Nephron (organoid): ENCODE measurements around the gene SPRED1.

Source experiments
- H3K27ac Mint-ChIP-seq, 3 experiments: 2 replicates each; pipeline ENCODE4 v1.8.0; 2020; ENCODE audit warnings: mixed read lengths in 3 of 3, mild to moderate bottlenecking in 2 of 3, moderate library complexity in 1 of 3
- H3K27me3 Mint-ChIP-seq: 2 replicates; pipeline ENCODE4 v1.8.0; 2021; ENCODE audit warnings: low read depth, mild to moderate bottlenecking, moderate library complexity, mixed read lengths
- H3K36me3 Mint-ChIP-seq: 2 replicates; pipeline ENCODE4 v1.8.0; 2020; ENCODE audit warnings: low read depth, mixed read lengths
- H3K4me1 Mint-ChIP-seq: 2 replicates; pipeline ENCODE4 v1.8.0; 2020; ENCODE audit warnings: mixed read lengths
- H3K4me3 Mint-ChIP-seq, 3 experiments: 2 replicates each; pipeline ENCODE4 v1.8.0; 2020; ENCODE audit warnings: mild to moderate bottlenecking in 3 of 3, mixed read lengths in 3 of 3, moderate library complexity in 2 of 3
- H3K9me3 Mint-ChIP-seq: 2 replicates; pipeline ENCODE4 v1.8.0; 2020; ENCODE audit warnings: mixed read lengths
- TF ChIP-seq, protein P1 (sequence below), 3 experiments: fragments of 200-600 bp; sonication (generic); IDR thresholded peaks; one replicate each; pipeline ENCODE4 v1.5.0; 2021; ENCODE audit warnings: antibody characterized with exemption in 3 of 3; ENCODE audit not compliant: unreplicated experiment in 3 of 3

The SPRED1 gene

DNA sequence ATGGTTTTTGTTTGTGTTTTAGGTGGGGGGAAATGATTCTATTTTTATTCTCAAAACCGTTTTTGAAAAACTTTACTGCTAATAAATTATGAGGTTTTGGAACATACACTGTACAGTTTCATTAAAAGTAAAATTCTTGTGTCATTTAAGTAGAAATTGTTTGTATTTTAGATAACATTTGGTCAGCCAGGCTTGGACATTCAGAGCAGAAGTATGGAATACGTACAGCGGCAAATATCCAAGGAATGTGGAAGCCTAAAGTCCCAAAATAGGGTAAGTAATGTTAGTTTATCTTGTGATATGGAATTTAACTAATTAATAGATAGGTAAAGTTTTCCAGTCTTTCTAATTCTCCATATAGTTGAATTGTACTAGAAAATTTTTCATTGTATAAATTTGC is 96.6 kb downstream of the SPRED1 start:
- TF ChIP-seq, protein P1, sequence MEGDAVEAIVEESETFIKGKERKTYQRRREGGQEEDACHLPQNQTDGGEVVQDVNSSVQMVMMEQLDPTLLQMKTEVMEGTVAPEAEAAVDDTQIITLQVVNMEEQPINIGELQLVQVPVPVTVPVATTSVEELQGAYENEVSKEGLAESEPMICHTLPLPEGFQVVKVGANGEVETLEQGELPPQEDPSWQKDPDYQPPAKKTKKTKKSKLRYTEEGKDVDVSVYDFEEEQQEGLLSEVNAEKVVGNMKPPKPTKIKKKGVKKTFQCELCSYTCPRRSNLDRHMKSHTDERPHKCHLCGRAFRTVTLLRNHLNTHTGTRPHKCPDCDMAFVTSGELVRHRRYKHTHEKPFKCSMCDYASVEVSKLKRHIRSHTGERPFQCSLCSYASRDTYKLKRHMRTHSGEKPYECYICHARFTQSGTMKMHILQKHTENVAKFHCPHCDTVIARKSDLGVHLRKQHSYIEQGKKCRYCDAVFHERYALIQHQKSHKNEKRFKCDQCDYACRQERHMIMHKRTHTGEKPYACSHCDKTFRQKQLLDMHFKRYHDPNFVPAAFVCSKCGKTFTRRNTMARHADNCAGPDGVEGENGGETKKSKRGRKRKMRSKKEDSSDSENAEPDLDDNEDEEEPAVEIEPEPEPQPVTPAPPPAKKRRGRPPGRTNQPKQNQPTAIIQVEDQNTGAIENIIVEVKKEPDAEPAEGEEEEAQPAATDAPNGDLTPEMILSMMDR (IDR thresholded peaks at IDR 0.05; ENCODE audit: unreplicated experiment in 3 of 3): no peak
- Mint-ChIP-seq H3K36me3 (peaks cover 41% of the 10 kb centered on the region), H3K4me1 (no peaks in the 10 kb centered on the region), H3K27me3 (no peaks in the 10 kb centered on the region), H3K27ac (no peak overlapping the region), H3K9me3 (no peaks in the 10 kb centered on the region), H3K4me3 (no peak overlapping the region)

DNA sequence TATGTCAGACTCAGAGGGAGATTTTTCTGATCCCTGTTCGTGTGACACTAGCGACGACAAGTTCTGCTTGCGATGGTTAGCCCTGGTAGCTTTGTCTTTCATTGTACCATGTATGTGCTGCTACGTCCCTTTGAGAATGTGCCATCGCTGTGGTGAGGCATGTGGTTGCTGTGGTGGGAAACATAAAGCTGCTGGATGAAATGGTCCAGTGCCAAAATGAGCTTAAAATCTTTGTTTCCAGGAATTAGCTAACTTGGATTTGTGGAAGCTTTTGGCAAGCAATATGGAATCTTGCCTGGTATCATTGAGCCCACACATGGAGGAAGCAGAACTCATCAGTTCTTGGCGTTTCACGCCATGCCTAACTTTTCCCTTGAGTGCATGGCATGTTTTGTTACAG is 98.8 kb downstream of the SPRED1 start:
- Mint-ChIP-seq H3K9me3 (no peaks in the 10 kb centered on the region), H3K27me3 (no peaks in the 10 kb centered on the region), H3K4me3 (no peak overlapping the region), H3K4me1 (no peaks in the 10 kb centered on the region), H3K27ac (no peak overlapping the region), H3K36me3 (peaks cover 35% of the 10 kb centered on the region)
- TF ChIP-seq, protein P1 (IDR thresholded peaks at IDR 0.05; ENCODE audit: unreplicated experiment in 3 of 3): no peak

DNA sequence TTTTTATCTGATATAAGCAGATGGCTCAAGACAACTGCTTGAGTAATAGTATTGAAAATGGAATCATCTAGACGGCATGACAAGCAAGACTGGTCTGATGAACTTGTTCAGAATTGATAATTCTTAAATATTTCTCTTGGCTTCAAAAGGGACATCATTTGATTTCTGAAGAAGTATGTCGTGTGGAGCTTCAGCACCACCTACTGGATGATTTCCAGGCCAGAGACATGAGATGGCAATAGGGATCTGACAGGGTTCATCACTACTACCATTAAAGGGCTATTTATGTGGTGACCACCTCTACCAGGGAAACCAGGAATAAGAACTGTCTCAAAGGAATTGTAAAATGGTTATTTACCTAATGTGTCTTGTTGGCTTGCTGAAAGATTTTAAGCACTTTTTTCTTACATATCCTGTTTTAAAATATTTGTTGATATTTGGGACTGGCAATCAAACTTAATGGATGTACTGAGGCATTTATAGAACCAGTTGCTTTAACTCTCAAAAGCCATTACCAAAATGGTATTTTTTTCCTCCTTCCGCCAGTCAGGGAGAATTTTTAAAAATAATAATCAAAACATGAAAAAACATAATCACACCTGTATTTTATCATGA is 101.8 kb downstream of the SPRED1 start:
- Mint-ChIP-seq H3K9me3 (no peaks in the 10 kb centered on the region), H3K27me3 (no peaks in the 10 kb centered on the region), H3K36me3 (peaks cover 23% of the 10 kb centered on the region)

DNA sequence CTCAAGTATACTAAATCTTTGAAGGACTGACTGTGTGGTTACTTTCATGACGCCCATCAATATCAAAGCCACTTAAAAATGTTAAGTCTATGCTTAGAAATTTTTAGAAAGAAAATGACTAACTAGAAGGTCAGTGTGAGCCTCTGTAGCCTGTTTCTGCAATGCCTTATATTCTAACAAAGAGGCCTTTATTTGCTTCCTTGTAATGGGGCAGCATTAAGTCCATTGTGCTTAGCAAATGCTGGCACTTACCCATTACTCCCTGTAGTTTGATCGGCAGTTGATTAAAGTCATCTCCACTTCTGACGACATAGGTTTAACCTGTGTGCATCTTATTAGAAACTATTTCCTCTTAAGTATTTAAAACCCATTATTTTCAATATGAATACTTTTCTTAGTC is 109.7 kb downstream of the SPRED1 start:
- Mint-ChIP-seq H3K27ac (no peak overlapping the region), H3K4me1 (no peaks in the 10 kb centered on the region), H3K36me3 (no peaks in the 10 kb centered on the region), H3K4me3 (no peak overlapping the region), H3K27me3 (no peaks in the 10 kb centered on the region), H3K9me3 (peaks cover 4% of the 10 kb centered on the region)
- TF ChIP-seq, protein P1 (IDR thresholded peaks at IDR 0.05; ENCODE audit: unreplicated experiment in 3 of 3): no peak

More for the DNA sequence above, 101.8 kb downstream of the SPRED1 start:
- H3K4me3 Mint-ChIP-seq: no peak overlapping the region
- no peak overlapping the region for H3K27ac Mint-ChIP-seq
- H3K4me1 Mint-ChIP-seq: no peaks in the 10 kb centered on the region
- TF ChIP-seq, protein P1 (IDR thresholded peaks at IDR 0.05; ENCODE audit: unreplicated experiment in 3 of 3): peak; percentile 73 to 81 (median 81)

DNA sequence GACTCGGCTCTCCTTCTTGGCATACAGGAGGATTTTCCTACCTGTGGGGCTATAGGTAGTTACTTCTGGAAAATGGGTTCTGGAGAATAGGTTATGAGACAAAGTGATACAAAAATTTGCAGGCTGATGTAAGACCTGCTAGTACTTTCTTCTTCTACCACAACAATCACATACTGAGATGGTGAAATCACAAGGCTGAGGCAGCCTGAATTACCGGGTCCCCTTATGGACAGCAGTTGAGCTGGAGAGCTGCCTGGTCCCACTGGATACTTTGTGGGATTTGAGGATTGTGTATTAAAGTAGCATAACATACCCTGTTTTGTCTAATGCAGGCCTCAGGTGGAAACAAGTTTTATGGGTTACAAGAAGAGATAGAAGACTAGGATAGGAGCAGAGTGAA is 114.8 kb downstream of the SPRED1 start:
- Mint-ChIP-seq H3K27ac (no peak overlapping the region), H3K9me3 (peaks cover 4% of the 10 kb centered on the region), H3K27me3 (no peaks in the 10 kb centered on the region), H3K36me3 (no peaks in the 10 kb centered on the region), H3K4me3 (no peak overlapping the region), H3K4me1 (no peaks in the 10 kb centered on the region)
- TF ChIP-seq, protein P1 (IDR thresholded peaks at IDR 0.05; ENCODE audit: unreplicated experiment in 3 of 3): no peak

DNA sequence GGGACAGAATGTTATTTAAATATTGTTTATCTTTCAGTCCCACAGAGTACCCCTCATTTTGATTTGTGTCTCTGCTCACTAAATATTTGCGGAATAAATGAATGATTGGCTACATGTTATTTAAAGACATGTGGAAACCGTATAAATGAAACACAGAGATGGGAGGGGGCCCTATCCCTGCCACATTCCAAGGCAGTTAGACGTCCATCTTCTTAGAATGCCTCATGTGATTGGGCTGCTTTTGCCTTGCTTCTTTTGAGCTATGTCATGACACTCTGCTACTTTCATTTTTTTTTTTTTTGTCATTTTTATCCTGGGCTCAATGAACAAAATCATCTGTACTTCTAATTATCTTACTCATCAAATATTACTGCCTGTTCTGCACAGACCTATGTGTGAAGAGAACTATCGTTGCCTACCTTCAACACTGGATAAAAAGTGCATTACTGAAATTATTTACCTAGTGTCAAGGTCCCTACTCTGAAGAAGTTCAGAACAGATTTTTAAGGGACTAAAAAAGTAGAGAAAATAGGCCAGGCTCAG is 117.4 kb downstream of the SPRED1 start:
- Mint-ChIP-seq H3K27ac (no peak overlapping the region), H3K9me3 (no peaks in the 10 kb centered on the region), H3K27me3 (no peaks in the 10 kb centered on the region), H3K4me1 (peaks cover 11% of the 10 kb centered on the region), H3K36me3 (no peaks in the 10 kb centered on the region), H3K4me3 (no peak overlapping the region)
- TF ChIP-seq, protein P1 (IDR thresholded peaks at IDR 0.05; ENCODE audit: unreplicated experiment in 3 of 3): no peak
